T follicular helper cell (primary cell): ENCODE results near the gene RSL1D1.

ENCODE experiments used
- DNase-seq: peaks from one replicate; pipeline ENCODE4 v3.0.0-alpha.2; 2020; ENCODE audit warnings: low read depth
- total RNA-seq, 2 experiments: gene quantifications; one replicate each; lab custom pipeline; 2026; lab: John Stamatoyannopoulos, UW

Gene RSL1D1
- total RNA-seq: 267 to 567 reads per million in 2 experiments

- DNase-seq: peak; percentile 88
Observed at GRCh38 chr16:11851294-11852091, at the start of gene RSL1D1. Gene RSL1D1 (minus strand): TSS chr16:11851542. CDS start chr16:11851512, 30 bp downstream.

- no peak for DNase-seq
Observed at GRCh38 chr16:11901091-11901490, 49.7 kb upstream of the RSL1D1 start.

DNA sequence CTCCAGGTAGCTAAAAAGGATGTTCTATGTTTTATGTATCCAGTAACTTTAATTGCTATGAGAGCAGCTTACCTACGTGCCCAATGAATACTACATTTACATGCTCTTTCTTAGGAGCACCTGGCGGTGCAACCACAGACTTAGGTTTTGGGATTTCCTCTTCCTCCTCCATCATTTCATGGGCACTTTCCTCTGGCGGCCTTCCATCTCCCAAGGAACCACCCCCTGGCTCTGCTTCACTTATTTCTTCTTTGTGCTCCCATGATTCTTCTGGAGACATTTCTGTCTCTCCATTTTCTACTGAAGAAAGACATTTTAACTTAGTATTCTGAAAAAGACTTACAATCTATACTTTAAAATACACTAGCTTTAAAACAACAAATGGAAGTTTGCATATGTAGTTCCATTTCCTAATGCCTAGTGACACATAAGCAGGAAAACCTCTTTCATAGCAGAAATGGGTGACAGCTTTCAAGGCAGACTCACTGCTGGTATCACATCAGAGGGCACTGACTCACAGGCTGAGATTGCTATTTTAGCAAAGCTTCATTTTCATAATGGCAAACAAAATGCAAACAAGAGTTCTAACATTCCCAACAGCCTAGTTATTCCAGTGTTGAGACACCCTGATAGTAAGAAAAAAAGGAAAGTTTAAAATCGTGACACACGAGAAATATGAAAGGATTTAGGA, 45.3 kb upstream of the RSL1D1 start:
- no peak for DNase-seq

- DNase-seq: no peak
Observed at GRCh38 chr16:11893571-11893970, 42.2 kb upstream of the RSL1D1 start.

DNA sequence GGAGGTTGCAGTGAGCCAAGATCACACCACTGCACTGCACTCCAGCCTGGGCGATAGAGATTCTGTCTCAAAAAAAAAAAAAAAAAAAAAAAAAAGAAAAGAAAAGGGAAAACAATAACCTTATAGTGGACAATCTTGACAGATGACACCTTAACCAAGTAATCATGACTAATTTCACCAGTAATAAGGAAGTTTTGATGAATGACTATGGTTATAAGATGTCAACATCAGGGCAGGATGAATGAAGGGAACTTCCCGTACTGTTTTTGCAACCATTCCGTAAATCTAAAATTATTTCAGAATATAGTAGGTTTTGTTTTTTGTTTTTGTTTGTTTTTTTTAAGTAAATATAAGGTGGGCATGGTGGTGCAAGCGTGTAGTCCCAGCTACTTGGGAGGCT, 41.4 kb upstream of the RSL1D1 start:
- no peak for DNase-seq

DNA sequence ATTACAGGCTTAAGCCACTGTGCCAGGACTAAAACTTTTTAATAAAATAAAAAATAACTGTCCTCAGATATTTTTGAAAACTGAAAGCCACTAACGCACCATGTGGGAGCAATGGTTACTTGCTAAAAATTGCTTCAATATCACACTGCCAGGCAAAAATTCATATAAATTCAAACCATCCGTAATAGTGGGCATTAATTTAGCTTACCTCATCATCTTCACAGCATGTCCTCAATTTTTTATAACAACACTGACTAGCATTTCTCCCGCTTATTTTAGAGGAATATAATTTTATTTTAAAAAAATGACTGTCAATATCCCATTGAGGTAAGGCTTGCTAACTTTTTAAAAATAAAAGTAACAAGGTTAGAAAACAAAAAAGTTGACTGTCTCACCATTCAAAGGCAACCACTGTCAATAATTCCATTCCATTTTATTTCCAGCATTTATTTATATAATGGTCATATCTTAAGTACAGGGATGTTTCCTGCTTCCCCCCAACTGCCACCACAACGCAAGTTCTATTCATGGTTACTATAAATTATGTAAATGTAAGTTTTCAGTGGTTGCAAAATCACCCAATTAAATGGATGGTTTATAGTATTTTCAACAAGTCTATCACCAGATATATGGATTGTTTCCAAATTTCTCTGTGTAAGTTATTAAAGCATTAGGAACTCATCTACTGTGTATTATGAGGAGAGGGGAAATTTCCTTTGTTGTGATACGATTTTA, 39.1 kb upstream of the RSL1D1 start:
- DNase-seq: no peak

GRCh38 chr16:11886881-11887280, 35.5 kb upstream of the RSL1D1 start:
- no peak for DNase-seq

- no peak for DNase-seq
Observed at GRCh38 chr16:11884035-11884434, 32.7 kb upstream of the RSL1D1 start.

- DNase-seq: no peak
Observed at GRCh38 chr16:11880007-11880406, 28.7 kb upstream of the RSL1D1 start.

GRCh38 chr16:11877374-11877773, 26.0 kb upstream of the RSL1D1 start:
- no peak for DNase-seq

- no peak for DNase-seq
Observed at GRCh38 chr16:11876306-11876705, 25.0 kb upstream of the RSL1D1 start.

DNA sequence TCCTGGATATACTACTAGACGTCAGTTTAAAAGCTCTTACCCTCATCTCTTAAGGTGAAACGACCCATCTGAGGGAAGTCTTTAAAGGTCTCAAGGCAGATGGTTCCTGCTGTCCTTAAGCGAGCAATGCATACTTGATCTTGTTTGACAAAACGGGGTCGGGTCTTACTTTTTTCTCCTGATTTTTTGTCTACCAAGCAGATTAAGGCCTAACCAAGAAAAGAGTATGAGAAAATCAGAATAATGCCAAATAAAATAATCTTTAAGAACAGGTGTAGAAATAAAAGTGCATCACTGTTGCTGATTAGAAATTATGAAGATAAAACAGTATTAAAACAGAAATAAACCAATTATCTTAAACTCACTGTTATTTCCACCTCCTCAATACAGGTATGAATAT, 24.4 kb upstream of the RSL1D1 start:
- no peak for DNase-seq

DNA sequence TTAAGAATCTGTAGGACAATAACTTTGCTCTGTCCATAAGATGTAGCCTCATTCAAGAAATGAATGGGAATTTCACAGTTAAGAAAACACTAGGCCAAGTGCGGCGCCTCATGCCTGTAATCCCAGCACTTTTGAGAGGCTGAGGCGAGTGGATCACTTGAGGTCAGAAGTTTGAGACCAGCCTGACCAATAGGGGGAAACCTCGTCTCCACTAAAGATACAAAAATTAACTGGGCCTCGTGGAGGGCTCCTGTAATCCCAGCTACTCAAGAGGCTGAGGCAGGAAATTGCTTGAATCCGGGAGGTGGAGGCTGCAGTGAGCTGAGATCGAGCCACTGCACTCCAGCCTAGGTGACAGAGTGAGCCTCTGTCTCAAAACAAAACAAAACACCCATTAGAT, 19.9 kb upstream of the RSL1D1 start:
- DNase-seq: no peak

GRCh38 chr16:11870399-11870798, 19.1 kb upstream of the RSL1D1 start:
- no peak for DNase-seq

DNA sequence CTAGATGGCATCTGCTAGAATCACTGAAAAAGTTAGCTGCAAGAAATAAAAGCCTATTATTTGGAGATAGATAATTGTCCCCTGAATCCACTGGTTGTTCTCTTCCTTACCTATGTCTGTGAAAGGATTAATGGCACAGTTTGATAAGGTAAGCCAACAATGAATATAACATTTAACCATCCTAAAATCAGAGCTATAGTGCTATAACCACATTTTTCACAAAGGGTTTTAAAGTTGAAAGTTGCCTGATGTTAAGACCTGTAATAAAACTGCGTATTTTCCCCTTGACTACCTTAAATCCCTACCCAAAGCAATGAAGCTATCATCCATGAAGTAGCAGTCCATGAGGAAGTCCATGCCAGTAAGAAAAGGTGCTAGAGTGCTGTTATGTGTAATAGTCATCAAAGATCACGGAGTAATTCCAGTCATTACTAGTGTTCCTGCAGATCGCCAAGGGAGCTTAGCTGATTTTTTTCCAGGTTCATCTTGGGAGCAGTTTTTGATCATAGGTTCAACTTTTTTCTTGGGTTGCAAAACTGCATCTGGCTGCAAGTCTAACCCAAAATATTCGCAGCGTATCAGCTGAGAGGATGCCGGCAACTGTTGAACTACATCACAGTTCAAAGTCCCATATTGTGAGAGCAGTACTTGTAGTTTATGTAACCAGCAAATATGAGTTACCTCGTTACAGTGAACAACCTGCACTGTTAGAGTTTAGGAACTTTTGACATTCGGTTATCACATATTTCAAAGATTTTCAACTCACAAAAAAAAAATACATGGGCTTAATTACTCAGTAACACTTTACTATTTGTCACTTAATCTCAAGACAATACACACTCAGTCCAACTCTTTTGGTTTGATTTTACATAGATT, 18.2 kb upstream of the RSL1D1 start:
- no peak for DNase-seq

DNA sequence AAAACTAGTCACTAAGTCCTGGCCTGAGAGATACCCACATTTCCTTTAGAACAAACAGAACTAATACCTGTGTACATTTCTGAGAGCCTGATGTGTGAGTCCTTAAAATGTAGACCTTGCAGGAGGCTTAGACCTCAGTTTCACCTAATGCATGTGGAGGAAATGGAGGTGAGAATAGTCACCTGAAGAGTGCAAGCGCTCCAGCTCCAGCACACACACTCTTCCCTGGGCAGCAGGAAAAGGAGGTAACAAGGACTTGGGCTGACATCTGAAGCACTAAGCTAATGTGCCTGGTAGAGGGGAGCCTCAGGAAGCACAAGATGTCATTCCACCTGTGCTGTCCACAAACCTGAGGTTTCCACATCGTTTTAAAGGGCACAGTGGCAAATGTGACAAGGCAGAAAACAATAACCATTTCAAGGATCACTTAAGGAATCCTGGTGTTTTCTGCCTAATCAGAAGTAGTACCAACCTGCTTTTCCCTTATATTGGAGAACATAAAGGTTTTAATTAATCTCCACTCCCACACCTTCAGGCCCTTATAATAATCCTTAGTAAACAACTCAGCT, 17.2 kb upstream of the RSL1D1 start:
- DNase-seq: no peak

DNA sequence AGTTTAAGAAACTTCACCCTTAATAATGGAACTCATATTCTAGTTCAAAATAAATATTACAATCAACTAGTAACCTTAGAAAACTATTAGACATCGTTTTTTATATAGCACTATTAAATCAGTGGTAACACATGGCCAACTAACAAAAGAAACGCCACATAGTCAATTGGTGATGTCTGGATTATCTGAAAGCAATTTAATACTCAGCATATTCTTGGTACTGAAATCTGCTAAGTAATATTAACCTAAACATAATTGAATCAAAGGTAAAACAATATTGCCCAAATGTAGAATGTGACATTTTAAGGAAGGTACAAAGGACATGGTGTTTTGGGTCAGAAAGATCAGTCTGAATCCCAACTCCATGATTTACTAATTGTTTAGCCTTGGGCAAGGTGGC, 11.1 kb upstream of the RSL1D1 start:
- no peak for DNase-seq

DNA sequence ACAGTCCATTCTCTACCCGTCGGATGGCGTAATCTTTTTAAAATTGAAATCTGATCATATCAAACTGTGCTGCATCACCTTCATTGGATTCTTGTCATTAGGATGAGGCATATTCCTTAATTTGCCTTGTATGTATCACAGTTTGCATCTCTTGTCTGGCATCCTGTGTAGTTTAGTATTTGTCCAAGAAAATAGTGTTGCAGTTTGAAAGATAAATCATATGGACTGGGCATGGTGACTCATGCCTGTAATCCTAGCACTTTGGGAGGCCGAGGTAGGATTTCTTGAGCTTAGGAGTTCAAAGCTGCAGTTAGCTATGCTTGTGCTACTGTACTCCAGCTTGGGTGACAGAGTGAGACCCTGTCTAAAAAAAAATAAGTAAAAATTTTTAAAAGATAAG, 5.8 kb upstream of the RSL1D1 start:
- DNase-seq: no peak

GRCh38 chr16:11852092-11852809, 909 bp upstream of the RSL1D1 start:
- no peak for DNase-seq

- no peak for DNase-seq
Observed at GRCh38 chr16:11848842-11849241, 2.5 kb downstream of the RSL1D1 start.

DNA sequence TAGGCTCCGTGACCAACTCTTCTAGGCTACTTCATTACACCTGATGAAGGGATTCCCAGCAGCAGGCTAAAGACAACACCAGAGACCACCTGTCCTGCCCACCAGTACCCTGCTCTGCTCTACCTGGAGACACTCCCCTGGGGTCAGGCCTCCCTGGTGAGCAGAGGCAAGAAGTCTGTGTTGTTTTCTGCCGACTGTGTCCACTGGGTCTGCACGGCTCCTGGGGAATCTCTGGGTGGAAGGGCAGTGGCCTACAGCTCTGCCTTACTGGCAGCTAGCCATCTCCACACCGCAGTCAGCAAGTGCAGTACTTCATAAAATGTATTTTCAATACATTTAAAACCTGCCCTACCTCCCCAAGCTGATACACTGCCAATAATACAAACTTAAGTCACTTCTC, 6.8 kb downstream of the RSL1D1 start:
- DNase-seq: no peak
